ENCODE measurements around the gene CALN1. TPM values are rescaled to one million over a fixed set of nuclear protein-coding genes. Genes with fewer than 3 reads are reported as not detected.

CALN1 gene
- total and polyA plus RNA-seq, 2 experiments from 2014 or later: 7.6 to 14.5 TPM

GRCh38 chr7:72268090-72268489 lies 144.0 kb downstream of the CALN1 start:
- peaks cover 55% of the 10 kb centered on the region for H3K36me3 Mint-ChIP-seq (ENCODE audit: low read depth)
- peaks cover 10% of the 10 kb centered on the region for H3K27me3 Mint-ChIP-seq (ENCODE audit: insufficient read depth, low read depth, poor library complexity)
- peaks cover 6% of the 10 kb centered on the region; the same call in 2 of the 3 replicates for H3K9me3 Mint-ChIP-seq
- DNase-seq (ENCODE audit: low spot score): peak; percentile 20
- no peak for TF ChIP-seq CREB1 (CRISPR knock-in tag; IDR thresholded peaks at IDR 0.05; ENCODE audit: low read depth)
- TF ChIP-seq, protein P1, sequence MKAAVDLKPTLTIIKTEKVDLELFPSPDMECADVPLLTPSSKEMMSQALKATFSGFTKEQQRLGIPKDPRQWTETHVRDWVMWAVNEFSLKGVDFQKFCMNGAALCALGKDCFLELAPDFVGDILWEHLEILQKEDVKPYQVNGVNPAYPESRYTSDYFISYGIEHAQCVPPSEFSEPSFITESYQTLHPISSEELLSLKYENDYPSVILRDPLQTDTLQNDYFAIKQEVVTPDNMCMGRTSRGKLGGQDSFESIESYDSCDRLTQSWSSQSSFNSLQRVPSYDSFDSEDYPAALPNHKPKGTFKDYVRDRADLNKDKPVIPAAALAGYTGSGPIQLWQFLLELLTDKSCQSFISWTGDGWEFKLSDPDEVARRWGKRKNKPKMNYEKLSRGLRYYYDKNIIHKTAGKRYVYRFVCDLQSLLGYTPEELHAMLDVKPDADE (IDR thresholded peaks at IDR 0.05): no peak
- TF ChIP-seq EZH2phosphoT487 (IDR thresholded peaks at IDR 0.05; ENCODE audit: unreplicated experiment): no peak
- no peak for TF ChIP-seq JUNB (IDR thresholded peaks at IDR 0.05; ENCODE audit: unreplicated experiment)
- TF ChIP-seq, protein P2, sequence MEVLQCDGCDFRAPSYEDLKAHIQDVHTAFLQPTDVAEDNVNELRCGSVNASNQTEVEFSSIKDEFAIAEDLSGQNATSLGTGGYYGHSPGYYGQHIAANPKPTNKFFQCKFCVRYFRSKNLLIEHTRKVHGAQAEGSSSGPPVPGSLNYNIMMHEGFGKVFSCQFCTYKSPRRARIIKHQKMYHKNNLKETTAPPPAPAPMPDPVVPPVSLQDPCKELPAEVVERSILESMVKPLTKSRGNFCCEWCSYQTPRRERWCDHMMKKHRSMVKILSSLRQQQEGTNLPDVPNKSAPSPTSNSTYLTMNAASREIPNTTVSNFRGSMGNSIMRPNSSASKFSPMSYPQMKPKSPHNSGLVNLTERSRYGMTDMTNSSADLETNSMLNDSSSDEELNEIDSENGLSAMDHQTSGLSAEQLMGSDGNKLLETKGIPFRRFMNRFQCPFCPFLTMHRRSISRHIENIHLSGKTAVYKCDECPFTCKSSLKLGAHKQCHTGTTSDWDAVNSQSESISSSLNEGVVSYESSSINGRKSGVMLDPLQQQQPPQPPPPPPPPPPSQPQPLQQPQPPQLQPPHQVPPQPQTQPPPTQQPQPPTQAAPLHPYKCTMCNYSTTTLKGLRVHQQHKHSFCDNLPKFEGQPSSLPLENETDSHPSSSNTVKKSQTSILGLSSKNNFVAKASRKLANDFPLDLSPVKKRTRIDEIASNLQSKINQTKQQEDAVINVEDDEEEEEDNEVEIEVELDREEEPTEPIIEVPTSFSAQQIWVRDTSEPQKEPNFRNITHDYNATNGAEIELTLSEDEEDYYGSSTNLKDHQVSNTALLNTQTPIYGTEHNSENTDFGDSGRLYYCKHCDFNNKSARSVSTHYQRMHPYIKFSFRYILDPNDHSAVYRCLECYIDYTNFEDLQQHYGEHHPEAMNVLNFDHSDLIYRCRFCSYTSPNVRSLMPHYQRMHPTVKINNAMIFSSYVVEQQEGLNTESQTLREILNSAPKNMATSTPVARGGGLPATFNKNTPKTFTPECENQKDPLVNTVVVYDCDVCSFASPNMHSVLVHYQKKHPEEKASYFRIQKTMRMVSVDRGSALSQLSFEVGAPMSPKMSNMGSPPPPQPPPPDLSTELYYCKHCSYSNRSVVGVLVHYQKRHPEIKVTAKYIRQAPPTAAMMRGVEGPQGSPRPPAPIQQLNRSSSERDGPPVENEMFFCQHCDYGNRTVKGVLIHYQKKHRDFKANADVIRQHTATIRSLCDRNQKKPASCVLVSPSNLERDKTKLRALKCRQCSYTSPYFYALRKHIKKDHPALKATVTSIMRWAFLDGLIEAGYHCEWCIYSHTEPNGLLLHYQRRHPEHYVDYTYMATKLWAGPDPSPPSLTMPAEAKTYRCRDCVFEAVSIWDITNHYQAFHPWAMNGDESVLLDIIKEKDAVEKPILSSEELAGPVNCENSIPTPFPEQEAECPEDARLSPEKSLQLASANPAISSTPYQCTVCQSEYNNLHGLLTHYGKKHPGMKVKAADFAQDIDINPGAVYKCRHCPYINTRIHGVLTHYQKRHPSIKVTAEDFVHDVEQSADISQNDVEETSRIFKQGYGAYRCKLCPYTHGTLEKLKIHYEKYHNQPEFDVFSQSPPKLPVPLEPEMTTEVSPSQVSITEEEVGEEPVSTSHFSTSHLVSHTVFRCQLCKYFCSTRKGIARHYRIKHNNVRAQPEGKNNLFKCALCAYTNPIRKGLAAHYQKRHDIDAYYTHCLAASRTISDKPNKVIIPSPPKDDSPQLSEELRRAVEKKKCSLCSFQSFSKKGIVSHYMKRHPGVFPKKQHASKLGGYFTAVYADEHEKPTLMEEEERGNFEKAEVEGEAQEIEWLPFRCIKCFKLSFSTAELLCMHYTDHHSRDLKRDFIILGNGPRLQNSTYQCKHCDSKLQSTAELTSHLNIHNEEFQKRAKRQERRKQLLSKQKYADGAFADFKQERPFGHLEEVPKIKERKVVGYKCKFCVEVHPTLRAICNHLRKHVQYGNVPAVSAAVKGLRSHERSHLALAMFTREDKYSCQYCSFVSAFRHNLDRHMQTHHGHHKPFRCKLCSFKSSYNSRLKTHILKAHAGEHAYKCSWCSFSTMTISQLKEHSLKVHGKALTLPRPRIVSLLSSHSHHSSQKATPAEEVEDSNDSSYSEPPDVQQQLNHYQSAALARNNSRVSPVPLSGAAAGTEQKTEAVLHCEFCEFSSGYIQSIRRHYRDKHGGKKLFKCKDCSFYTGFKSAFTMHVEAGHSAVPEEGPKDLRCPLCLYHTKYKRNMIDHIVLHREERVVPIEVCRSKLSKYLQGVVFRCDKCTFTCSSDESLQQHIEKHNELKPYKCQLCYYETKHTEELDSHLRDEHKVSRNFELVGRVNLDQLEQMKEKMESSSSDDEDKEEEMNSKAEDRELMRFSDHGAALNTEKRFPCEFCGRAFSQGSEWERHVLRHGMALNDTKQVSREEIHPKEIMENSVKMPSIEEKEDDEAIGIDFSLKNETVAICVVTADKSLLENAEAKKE (CRISPR knock-in tag; IDR thresholded peaks at IDR 0.05): no peak
- no peak for TF ChIP-seq NANOG (IDR thresholded peaks at IDR 0.05; ENCODE audit: borderline replicate concordance)
- no peak for TF ChIP-seq REST (IDR thresholded peaks at IDR 0.05; ENCODE audit: unreplicated experiment)
- TF ChIP-seq EZH2 (IDR thresholded peaks at IDR 0.05; ENCODE audit: low read depth, unreplicated experiment): no peak
- TF ChIP-seq, protein P3, sequence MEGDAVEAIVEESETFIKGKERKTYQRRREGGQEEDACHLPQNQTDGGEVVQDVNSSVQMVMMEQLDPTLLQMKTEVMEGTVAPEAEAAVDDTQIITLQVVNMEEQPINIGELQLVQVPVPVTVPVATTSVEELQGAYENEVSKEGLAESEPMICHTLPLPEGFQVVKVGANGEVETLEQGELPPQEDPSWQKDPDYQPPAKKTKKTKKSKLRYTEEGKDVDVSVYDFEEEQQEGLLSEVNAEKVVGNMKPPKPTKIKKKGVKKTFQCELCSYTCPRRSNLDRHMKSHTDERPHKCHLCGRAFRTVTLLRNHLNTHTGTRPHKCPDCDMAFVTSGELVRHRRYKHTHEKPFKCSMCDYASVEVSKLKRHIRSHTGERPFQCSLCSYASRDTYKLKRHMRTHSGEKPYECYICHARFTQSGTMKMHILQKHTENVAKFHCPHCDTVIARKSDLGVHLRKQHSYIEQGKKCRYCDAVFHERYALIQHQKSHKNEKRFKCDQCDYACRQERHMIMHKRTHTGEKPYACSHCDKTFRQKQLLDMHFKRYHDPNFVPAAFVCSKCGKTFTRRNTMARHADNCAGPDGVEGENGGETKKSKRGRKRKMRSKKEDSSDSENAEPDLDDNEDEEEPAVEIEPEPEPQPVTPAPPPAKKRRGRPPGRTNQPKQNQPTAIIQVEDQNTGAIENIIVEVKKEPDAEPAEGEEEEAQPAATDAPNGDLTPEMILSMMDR (conservative IDR thresholded peaks at IDR 0.05; ENCODE audit: low read depth in 2 of 2): no peak
- no peak for TF ChIP-seq STAT1 (IDR thresholded peaks at IDR 0.05; ENCODE audit: unreplicated experiment)
- TF ChIP-seq POLR2AphosphoS5 (IDR thresholded peaks at IDR 0.05; ENCODE audit: low read depth): no peak
- TF ChIP-seq ZNF331 (CRISPR knock-in tag; IDR thresholded peaks at IDR 0.05; ENCODE audit: low read depth): no peak
- TF ChIP-seq ZNF114 (CRISPR knock-in tag; IDR thresholded peaks at IDR 0.05): no peak
- Histone ChIP-seq H3K9me2 (ENCODE audit: insufficient read depth) (0 out of 2 replicates have a peak, but pooled peaks cover 3% of the 10 kb centered on the region), H4K20me1 (replicated peaks; ENCODE audit: insufficient read depth) (no peaks in the 10 kb centered on the region), H3K27me3 (ENCODE audit: insufficient read depth) (no peaks in the 10 kb centered on the region), H3K4me2 (no peak overlapping the region), H3K27ac (ENCODE audit: low read depth) (no peak overlapping the region), H2AFZ (no peak overlapping the region), H3K4me3 (no peak overlapping the region), H3K4me1 (ENCODE audit: insufficient read depth) (peaks cover 29% of the 10 kb centered on the region), H3K36me3 (ENCODE audit: insufficient read depth) (no peaks in the 10 kb centered on the region; the same call in 1 of the 2 replicates), H3K79me2 (replicated peaks; ENCODE audit: insufficient read depth) (0 out of 2 replicates have a peak, but pooled peaks cover 8% of the 10 kb centered on the region), H3F3A (replicated peaks; ENCODE audit: low read depth) (no peaks in the 10 kb centered on the region)
- peak overlapping the region; percentile 3; the same call in 1 of the 2 replicates for H3K27ac Mint-ChIP-seq
- H3K4me3 Mint-ChIP-seq: no peak overlapping the region
- H3K4me1 Mint-ChIP-seq: peaks cover 50% of the 10 kb centered on the region
- ATAC-seq: peak; percentile 51

Measured in GM23338 (cell line).